PC-9 (cell line): ENCODE results near the gene TM4SF5.

ENCODE experiments used
- EZH2 ChIP-seq: fragments of 200-600 bp; sonication (generic); IDR thresholded peaks from 2 replicates; pipeline ENCODE4 v1.8.0; 2017; ENCODE audit warnings: antibody characterized with exemption, low read depth
- TF ChIP-seq, protein P1 (sequence below): fragments of 200-600 bp; sonication (generic); conservative IDR thresholded peaks from 2 replicates; pipeline ENCODE4 v1.6.1; 2017; ENCODE audit warnings: mixed run types, antibody characterized with exemption, mild to moderate bottlenecking, moderate library complexity

DNA sequence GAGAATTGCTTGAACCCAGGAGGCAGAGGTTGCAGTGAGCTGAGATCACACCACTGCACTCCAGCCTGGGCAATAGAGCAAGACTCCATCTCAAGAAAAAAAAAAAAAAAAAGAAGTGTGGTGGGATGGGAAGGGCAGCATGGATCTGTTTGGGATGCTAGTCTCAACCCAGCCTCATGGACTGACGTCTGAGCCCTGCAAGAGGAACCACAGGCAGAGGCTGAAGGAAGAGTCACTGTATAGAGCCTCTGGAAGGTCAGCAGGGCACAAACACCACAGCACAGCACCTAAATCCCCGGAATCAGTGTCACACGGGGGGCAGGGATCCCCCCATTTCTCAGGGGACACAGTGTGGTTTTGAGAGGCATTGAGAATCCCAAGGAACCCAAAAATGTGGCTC is 21.1 kb upstream of the TM4SF5 start:
- no peak for TF ChIP-seq EZH2
- TF ChIP-seq, protein P1, sequence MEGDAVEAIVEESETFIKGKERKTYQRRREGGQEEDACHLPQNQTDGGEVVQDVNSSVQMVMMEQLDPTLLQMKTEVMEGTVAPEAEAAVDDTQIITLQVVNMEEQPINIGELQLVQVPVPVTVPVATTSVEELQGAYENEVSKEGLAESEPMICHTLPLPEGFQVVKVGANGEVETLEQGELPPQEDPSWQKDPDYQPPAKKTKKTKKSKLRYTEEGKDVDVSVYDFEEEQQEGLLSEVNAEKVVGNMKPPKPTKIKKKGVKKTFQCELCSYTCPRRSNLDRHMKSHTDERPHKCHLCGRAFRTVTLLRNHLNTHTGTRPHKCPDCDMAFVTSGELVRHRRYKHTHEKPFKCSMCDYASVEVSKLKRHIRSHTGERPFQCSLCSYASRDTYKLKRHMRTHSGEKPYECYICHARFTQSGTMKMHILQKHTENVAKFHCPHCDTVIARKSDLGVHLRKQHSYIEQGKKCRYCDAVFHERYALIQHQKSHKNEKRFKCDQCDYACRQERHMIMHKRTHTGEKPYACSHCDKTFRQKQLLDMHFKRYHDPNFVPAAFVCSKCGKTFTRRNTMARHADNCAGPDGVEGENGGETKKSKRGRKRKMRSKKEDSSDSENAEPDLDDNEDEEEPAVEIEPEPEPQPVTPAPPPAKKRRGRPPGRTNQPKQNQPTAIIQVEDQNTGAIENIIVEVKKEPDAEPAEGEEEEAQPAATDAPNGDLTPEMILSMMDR, result no peak
